Neural progenitor cell (in vitro differentiated cells): Measurements from ENCODE around the gene UGT1A8. TPM values are rescaled to one million over a fixed set of nuclear protein-coding genes. Genes with fewer than 3 reads are reported as not detected.

Experiments
- DNase-seq: peaks from one replicate; pipeline ENCODE4 v3.0.0-alpha.2; 2016; ENCODE audit warnings: low spot score
- H2AFZ ChIP-seq: fragments of 200-600 bp; sonication (generic); replicated peaks from 2 replicates; pipeline ENCODE4 v1.6.1; 2016; ENCODE audit warnings: antibody characterized with exemption
- H3F3A ChIP-seq: fragments of 200-600 bp; sonication (generic); 2 replicates; pipeline ENCODE4 v1.6.1; 2016; ENCODE audit warnings: antibody characterized with exemption, low read depth
- H3K27ac ChIP-seq: fragments of 200-600 bp; sonication (generic); 2 replicates; pipeline ENCODE4 v1.5.1; 2016; ENCODE audit warnings: mild to moderate bottlenecking
- H3K27me3 ChIP-seq: fragments of 200-600 bp; sonication (generic); 2 replicates; pipeline ENCODE4 v1.6.1; 2016; ENCODE audit warnings: mild to moderate bottlenecking, moderate library complexity
- H3K36me3 ChIP-seq: fragments of 200-600 bp; sonication (generic); 2 replicates; pipeline ENCODE4 v1.5.1; 2016
- H3K4me1 ChIP-seq: fragments of 200-600 bp; sonication (generic); 2 replicates; pipeline ENCODE4 v1.6.1; 2016; ENCODE audit warnings: mixed run types
- H3K4me2 ChIP-seq: fragments of 200-600 bp; sonication (generic); 2 replicates; pipeline ENCODE4 v1.6.1; 2016
- H3K4me3 ChIP-seq: fragments of 200-600 bp; sonication (generic); 2 replicates; pipeline ENCODE4 v1.5.1; 2016
- H3K79me2 ChIP-seq: fragments of 200-600 bp; sonication (generic); 2 replicates; pipeline ENCODE4 v1.6.1; 2016; ENCODE audit warnings: low read depth
- H3K9ac ChIP-seq: fragments of 200-600 bp; sonication (generic); 2 replicates; pipeline ENCODE4 v1.6.1; 2016
- H3K9me3 ChIP-seq: fragments of 200-600 bp; sonication (generic); 2 replicates; pipeline ENCODE4 v1.5.1; 2016; ENCODE audit warnings: low read depth
- H4K20me1 ChIP-seq: fragments of 200-600 bp; sonication (generic); 2 replicates; pipeline ENCODE4 v1.6.1; 2016; ENCODE audit warnings: low read depth
- H3K27ac Mint-ChIP-seq: 3 replicates; pipeline ENCODE4 v1.8.0; 2021; ENCODE audit warnings: mixed read lengths
- H3K27me3 Mint-ChIP-seq: 2 replicates; pipeline ENCODE4 v1.8.0; 2022; ENCODE audit warnings: low read depth, mild to moderate bottlenecking, inconsistent platforms, moderate library complexity, mixed read lengths; ENCODE audit not compliant: insufficient read depth
- H3K36me3 Mint-ChIP-seq: 3 replicates; pipeline ENCODE4 v1.8.0; 2021; ENCODE audit warnings: mixed read lengths
- H3K4me1 Mint-ChIP-seq: 3 replicates; pipeline ENCODE4 v1.8.0; 2021; ENCODE audit warnings: mixed read lengths
- H3K4me3 Mint-ChIP-seq: 3 replicates; pipeline ENCODE4 v1.8.0; 2021; ENCODE audit warnings: mild to moderate bottlenecking, moderate library complexity, mixed read lengths
- H3K9me3 Mint-ChIP-seq: 3 replicates; pipeline ENCODE4 v1.8.0; 2020; ENCODE audit warnings: mixed read lengths
- CTCF ChIP-seq: fragments of 200-600 bp; sonication (generic); IDR thresholded peaks from 2 replicates; pipeline ENCODE4 v1.5.1; 2017; ENCODE audit warnings: antibody characterized with exemption, mild to moderate bottlenecking
- EZH2 ChIP-seq: fragments of 200-600 bp; sonication (generic); IDR thresholded peaks from 2 replicates; pipeline ENCODE4 v1.6.1; 2017; ENCODE audit warnings: antibody characterized with exemption, mild to moderate bottlenecking, moderate library complexity
- EZH2phosphoT487 ChIP-seq: fragments of 200-600 bp; sonication (generic); IDR thresholded peaks from 2 replicates; pipeline ENCODE4 v1.6.1; 2017; ENCODE audit warnings: antibody characterized with exemption
- total RNA-seq: library from RNA; depleted of rRNA; stranded (reverse); fragments of >200 nt; gene quantifications from 2 replicates; pipeline ENCODE4 v1.2.3, GENCODE V29; 2015; ENCODE audit warnings: low replicate concordance

The UGT1A8 gene
- total RNA-seq, 1 donor from 2014 or later: not detected

DNA sequence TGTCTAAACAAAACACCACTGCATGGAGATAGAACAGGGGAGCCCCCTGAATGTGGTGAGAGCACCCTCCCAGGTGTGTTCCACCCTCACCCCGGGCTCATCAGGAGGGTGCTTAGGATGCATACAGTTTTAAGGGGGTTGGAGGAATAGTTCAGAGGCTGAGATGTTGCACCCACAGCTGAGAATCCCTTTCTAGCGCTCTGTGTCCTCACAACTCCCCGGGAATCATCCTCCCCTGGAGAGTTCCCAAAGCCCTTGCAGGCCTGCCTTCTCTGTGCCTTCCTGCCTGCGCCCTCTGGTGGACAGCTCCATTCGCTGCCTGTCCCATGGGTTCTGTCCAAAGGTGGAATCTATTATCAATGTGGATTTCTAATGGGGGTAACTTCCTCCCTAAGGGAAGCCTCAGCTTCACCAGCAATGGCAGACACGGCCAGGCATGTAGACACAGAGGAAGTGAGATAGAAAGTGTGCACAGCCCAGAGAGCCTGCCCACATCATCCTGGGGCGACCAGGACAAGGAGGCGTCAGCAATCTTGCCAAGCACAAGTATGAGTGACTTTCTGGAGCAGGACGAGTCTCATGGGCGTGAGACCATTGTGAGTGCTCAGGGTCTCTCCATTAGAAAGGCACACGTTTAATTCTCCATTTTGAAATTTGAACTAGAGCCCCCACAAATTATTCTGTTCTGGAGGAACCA, 94.0 kb downstream of the UGT1A8 start:
- no peaks in the 10 kb centered on the region for H3K27me3 ChIP-seq
- H3K9me3 Mint-ChIP-seq: no peaks in the 10 kb centered on the region
- no peak overlapping the region for H3K27ac ChIP-seq
- DNase-seq: peak; percentile 85
- H3F3A ChIP-seq: no peaks in the 10 kb centered on the region
- peaks cover 1% of the 10 kb centered on the region for H3K4me1 Mint-ChIP-seq
- no peak overlapping the region for H3K27ac Mint-ChIP-seq
- H3K4me3 Mint-ChIP-seq: no peak overlapping the region
- no peaks in the 10 kb centered on the region for H3K4me1 ChIP-seq
- peaks cover 3% of the 10 kb centered on the region for H3K27me3 Mint-ChIP-seq
- no peak for TF ChIP-seq EZH2
- peak; percentile 93 for TF ChIP-seq CTCF
- H3K36me3 ChIP-seq: no peaks in the 10 kb centered on the region
- H3K9ac ChIP-seq: no peak overlapping the region
- no peaks in the 10 kb centered on the region for H3K79me2 ChIP-seq
- no peaks in the 10 kb centered on the region for H3K36me3 Mint-ChIP-seq
- no peaks in the 10 kb centered on the region for H3K9me3 ChIP-seq
- no peaks in the 10 kb centered on the region for H4K20me1 ChIP-seq
- H3K4me2 ChIP-seq: no peak overlapping the region
- H2AFZ ChIP-seq: peak overlapping the region; percentile 23
- H3K4me3 ChIP-seq: no peak overlapping the region

GRCh38 chr2:233712611-233713261, 95.3 kb downstream of the UGT1A8 start, which contains the start of gene UGT1A5:
Gene UGT1A5 (plus strand): TSS chr2:233712907. CDS start chr2:233712992, 85 bp downstream.
- peak within 1 kb of the TSS; percentile 36 for H3K4me3 Mint-ChIP-seq
- Histone ChIP-seq H3K36me3 (no peaks in the 10 kb centered on the region), H3K4me2 (no peak within 1 kb of the TSS), H3K27ac (no peak within 1 kb of the TSS), H3K4me3 (no peak within 1 kb of the TSS), H3F3A (no peaks in the 10 kb centered on the region), H2AFZ (no peak within 1 kb of the TSS), H3K9me3 (no peaks in the 10 kb centered on the region), H3K27me3 (no peaks in the 10 kb centered on the region), H3K4me1 (no peaks in the 10 kb centered on the region), H3K9ac (no peak within 1 kb of the TSS), H4K20me1 (no peaks in the 10 kb centered on the region), H3K79me2 (no peaks in the 10 kb centered on the region)
- H3K27ac Mint-ChIP-seq: no peak within 1 kb of the TSS
- peaks cover 5% of the 10 kb centered on the region for H3K4me1 Mint-ChIP-seq
- no peak for DNase-seq
- H3K36me3 Mint-ChIP-seq: no peaks in the 10 kb centered on the region
- no peak for TF ChIP-seq EZH2phosphoT487
- no peak for TF ChIP-seq EZH2
- TF ChIP-seq CTCF: no peak
- no peaks in the 10 kb centered on the region for H3K9me3 Mint-ChIP-seq
- peaks cover 3% of the 10 kb centered on the region for H3K27me3 Mint-ChIP-seq

DNA sequence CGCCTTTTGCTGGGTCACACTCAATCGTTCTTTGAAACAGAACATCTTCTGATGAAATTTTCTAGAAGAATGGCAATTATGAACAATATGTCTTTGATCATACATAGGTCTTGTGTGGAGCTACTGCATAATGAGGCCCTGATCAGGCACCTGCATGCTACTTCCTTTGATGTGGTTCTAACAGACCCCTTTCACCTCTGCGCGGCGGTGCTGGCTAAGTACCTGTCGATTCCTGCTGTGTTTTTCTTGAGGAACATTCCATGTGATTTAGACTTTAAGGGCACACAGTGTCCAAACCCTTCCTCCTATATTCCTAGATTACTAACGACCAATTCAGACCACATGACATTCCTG, 95.8 kb downstream of the UGT1A8 start:
- H3K36me3 ChIP-seq: no peaks in the 10 kb centered on the region
- peaks cover 5% of the 10 kb centered on the region for H3K4me1 Mint-ChIP-seq
- no peaks in the 10 kb centered on the region for H3F3A ChIP-seq

More for the DNA sequence above, 95.8 kb downstream of the UGT1A8 start:
- Histone ChIP-seq H3K4me3 (no peak overlapping the region), H4K20me1 (no peaks in the 10 kb centered on the region), H3K9me3 (no peaks in the 10 kb centered on the region), H3K9ac (no peak overlapping the region), H3K4me2 (no peak overlapping the region), H3K27ac (no peak overlapping the region), H3K4me1 (no peaks in the 10 kb centered on the region), H2AFZ (no peak overlapping the region), H3K27me3 (no peaks in the 10 kb centered on the region), H3K79me2 (no peaks in the 10 kb centered on the region)
- H3K36me3 Mint-ChIP-seq: no peaks in the 10 kb centered on the region
- H3K4me3 Mint-ChIP-seq: no peak overlapping the region
- TF ChIP-seq EZH2phosphoT487: no peak
- TF ChIP-seq CTCF: no peak
- TF ChIP-seq EZH2: no peak
- H3K9me3 Mint-ChIP-seq: peaks cover 2% of the 10 kb centered on the region
- no peak for DNase-seq
- H3K27ac Mint-ChIP-seq: no peak overlapping the region
- peaks cover 3% of the 10 kb centered on the region for H3K27me3 Mint-ChIP-seq
